Measurements from ENCODE around the gene RABAC1.
"Not testable (repeated sequence)": the region's sequence is repeated elsewhere in the genome, so short reads cannot be mapped to it uniquely, and the experiment has no call there.

RABAC1 gene

GRCh38 chr19:41959056-41960053 lies at the start of gene RABAC1:
Gene RABAC1 (minus strand): TSS chr19:41959321. CDS start chr19:41959292, 29 bp downstream.
- DNase-seq, result peak; percentile 98

- no peak for DNase-seq
Observed at GRCh38 chr19:42006569-42006968, 47.4 kb upstream of the RABAC1 start.

GRCh38 chr19:42005504-42005903 lies 46.4 kb upstream of the RABAC1 start:
- DNase-seq, result no peak

GRCh38 chr19:42003506-42004294 lies 44.6 kb upstream of the RABAC1 start:
- DNase-seq, result no peak

GRCh38 chr19:41999878-42000208 lies 40.7 kb upstream of the RABAC1 start:
- no peak for DNase-seq

GRCh38 chr19:41999071-41999877 lies 40.2 kb upstream of the RABAC1 start:
- peak; percentile 41 for DNase-seq

GRCh38 chr19:41998246-41999020 lies 39.3 kb upstream of the RABAC1 start:
- peak; percentile 52 for DNase-seq

- no peak for DNase-seq
Observed at GRCh38 chr19:41997851-41998229, 38.7 kb upstream of the RABAC1 start.

- DNase-seq, result no peak
Observed at GRCh38 chr19:41997121-41997850, 38.2 kb upstream of the RABAC1 start.

- no peak for DNase-seq
Observed at GRCh38 chr19:41995959-41996797, 37.1 kb upstream of the RABAC1 start.

- no peak for DNase-seq
Observed at GRCh38 chr19:41994994-41995958, 36.2 kb upstream of the RABAC1 start.

GRCh38 chr19:41994521-41994971 lies 35.4 kb upstream of the RABAC1 start:
- no peak for DNase-seq

GRCh38 chr19:41993612-41994483 lies 34.7 kb upstream of the RABAC1 start, which contains the start of gene ATP1A3:
Gene ATP1A3 (minus strand): TSS chr19:41994230. CDS start chr19:41994076, 154 bp downstream.
- peak; percentile 76 for DNase-seq

- DNase-seq, result not testable (repeated sequence)
Observed at GRCh38 chr19:41991925-41992569, 32.9 kb upstream of the RABAC1 start.

- no peak for DNase-seq
Observed at GRCh38 chr19:41991025-41991424, 31.9 kb upstream of the RABAC1 start.

- DNase-seq, result no peak
Observed at GRCh38 chr19:41990615-41991014, 31.5 kb upstream of the RABAC1 start.

- DNase-seq, result no peak
Observed at GRCh38 chr19:41990028-41990427, 30.9 kb upstream of the RABAC1 start.

Measured in NCI-H526 treated with DMSO at 0.1 percent for 48 hours (cell line).